ENCODE data around the gene OOSP4A.

The OOSP4A gene

DNA sequence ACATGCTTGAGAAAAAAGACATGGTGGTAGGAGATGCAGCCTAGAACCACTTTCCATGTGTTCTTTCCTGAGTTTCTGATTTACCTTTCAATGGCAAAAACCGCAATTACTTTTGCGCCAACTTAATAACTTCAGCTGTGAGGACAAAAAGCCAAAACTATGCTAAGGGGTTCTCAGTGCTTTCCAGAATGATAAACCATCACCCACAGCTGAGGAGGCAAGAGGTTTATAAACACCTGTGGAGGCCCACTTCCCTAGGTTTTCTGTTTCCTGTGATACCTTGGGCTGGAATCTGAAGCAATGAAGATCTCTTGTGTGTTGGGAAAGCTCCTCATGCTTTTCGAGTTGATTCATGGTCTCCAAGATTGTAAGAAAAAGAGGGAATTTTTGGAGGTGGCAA lies at the start of gene OOSP4A:
Gene OOSP4A, plus strand, starts transcription at position 301 of the 400 bp plus-strand sequence. Its CDS starts 0 bp downstream, at position 301.
- DNase-seq (ENCODE audit: low spot score) = no peak

GRCh38 chr11:59918480-59918879 lies 45.4 kb upstream of the OOSP4A start:
- peak; percentile 9 for DNase-seq (ENCODE audit: low spot score)

DNA sequence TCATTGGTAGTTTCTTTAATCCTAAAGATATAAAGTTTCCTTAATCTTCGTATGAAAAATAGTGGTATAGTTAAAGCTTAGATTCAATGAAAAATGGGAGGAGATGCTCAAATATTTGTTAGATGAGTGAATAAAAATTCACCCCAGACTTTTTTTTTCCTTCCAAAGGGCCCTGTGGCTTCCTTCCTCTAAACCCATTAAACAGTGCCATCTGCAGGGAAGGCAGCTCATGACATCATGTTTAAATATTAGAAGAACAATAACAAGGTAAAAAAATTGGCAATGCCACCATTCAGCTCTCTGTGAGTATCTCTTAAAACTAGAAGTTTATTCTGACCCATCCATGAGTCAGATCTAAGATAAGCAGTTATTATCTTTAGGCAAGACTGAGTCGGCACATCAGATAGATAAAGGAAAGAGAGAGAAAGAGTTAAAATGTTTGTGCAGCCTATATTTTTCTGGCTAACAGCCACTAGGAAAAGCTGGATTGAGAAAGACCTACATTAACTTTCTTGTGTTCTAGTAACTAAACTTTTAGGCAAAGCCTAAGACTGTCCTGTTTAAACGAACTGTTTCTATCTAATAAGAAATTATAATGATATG lies 44.7 kb upstream of the OOSP4A start:
- DNase-seq (ENCODE audit: low spot score) = peak; percentile 71

DNA sequence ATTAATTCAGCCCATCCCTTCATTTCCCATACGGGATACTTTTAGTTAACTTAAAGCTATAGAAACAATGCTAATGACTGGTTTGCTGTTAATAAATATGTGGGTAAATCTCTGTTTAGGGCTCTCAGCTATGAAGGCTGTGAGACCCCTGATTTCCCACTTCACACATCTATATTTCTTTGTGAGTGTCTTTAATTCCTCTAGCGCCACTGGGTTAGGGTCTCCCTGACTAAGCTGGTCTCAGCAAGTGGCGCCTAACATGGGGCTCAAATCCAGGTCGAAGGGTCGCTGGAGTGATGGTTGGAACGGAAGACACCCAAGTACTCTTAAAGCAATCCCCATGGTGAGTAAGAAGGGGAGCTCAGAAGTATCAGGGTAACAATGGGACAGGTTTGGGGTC lies 40.0 kb upstream of the OOSP4A start:
- DNase-seq (ENCODE audit: low spot score) = no peak

GRCh38 chr11:59931688-59932087 lies 32.1 kb upstream of the OOSP4A start:
- no peak for DNase-seq (ENCODE audit: low spot score)

- no peak for DNase-seq (ENCODE audit: low spot score)
Observed at GRCh38 chr11:59938132-59938531, 25.7 kb upstream of the OOSP4A start, which contains the start of gene OOSP1. TSS of gene OOSP1 (plus strand) at chr11:59938432. CDS start at chr11:59938455, 23 bp downstream.

DNA sequence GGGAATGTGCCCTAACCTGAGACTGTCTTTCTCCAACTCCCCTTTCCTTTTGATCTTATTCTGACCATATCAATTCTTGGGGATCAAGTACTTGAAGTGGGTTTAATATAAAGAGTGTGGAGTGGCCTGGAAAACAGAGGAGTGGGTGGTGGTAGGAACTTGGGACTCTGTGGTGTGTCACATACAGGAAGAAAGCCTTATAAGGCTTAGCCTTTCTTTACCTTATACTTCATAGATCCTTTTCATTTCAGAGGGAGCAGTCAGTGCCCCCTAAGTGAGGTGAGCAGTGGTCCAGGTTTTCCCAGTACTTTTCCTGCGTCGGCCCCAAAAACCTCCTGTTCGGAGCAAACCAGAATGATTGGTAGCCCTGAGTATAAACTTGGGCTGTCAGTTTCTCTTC lies 25.1 kb upstream of the OOSP4A start:
- DNase-seq (ENCODE audit: low spot score) = no peak

GRCh38 chr11:59939482-59939881 lies 24.4 kb upstream of the OOSP4A start:
- no peak for DNase-seq (ENCODE audit: low spot score)

- DNase-seq (ENCODE audit: low spot score) = no peak
Observed at GRCh38 chr11:59941091-59941490, 22.7 kb upstream of the OOSP4A start.

DNA sequence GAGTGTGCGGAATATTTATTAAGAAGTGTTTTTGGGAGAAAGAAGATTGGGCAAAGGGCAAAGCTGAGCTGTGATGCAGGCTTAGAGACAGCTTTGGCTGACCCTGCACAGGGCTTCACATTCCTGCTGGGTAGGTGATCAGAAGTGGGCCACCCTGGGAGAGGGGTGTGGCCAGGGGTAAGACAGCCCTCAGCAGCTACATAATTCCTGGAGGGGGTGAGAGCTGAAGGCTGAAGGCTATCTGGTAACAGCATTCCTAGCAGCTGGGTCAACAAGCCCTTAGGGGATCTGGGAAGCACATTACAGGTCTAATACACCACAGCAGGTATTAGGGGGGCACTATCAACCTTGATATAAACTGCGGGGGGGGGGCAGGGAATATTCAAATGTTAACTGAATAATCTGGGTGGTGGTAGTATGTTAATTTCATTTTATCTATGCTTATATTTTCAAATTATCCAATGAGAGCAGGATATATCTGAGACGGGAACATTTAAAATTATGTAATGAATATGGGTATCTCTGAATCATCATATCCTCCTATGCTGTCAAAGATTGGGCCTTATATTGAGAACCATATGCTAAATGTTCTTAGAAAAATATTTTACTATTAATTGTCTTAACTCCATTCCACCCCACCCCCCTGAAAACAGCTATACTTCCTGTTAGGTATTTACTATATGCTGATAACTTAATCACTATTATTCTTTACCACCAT lies 19.7 kb upstream of the OOSP4A start:
- no peak for DNase-seq (ENCODE audit: low spot score)

DNA sequence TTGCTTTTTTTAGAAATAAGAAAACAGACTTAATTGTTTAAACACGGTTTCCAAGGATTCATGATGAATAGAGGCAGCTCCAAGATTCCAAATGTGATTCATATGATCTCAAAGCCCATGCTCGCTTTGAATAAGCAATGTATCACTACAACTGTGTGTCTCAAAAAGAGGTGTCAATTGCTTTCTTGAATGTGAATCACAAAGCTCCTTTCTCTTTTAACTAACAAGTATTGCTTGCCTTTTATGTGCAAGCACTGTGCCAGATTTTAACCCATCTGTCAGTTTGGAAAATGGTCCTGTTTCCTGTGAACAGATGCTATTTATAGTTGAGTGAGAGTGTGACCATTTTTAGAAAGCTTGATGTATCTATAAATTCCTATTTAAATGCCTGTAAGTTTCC lies 19.1 kb upstream of the OOSP4A start:
- no peak for DNase-seq (ENCODE audit: low spot score)

GRCh38 chr11:59953463-59954218 lies 10.2 kb upstream of the OOSP4A start:
- peak; percentile 2 for DNase-seq (ENCODE audit: low spot score)

- no peak for DNase-seq (ENCODE audit: low spot score)
Observed at GRCh38 chr11:59954219-59954847, 9.5 kb upstream of the OOSP4A start.

DNA sequence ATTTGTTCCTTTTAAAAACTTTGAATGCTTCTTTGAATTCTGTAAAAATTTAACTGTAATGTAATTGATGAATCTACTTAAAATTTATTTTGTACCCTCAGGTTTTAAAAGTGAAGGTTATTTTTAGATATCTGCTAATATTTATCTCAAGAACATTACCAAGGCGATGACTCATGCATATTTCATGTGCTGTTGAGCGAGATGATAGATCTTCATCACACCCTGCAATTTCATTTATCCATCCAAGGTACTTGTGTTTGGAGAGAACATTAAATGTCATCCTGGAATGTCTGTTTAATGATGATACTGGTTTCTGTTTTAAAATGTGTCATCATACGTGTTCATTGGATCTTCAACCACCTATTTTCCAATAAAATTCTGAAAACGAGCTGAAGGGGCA lies 6.7 kb upstream of the OOSP4A start:
- DNase-seq (ENCODE audit: low spot score) = peak; percentile 86

- DNase-seq (ENCODE audit: low spot score) = no peak
Observed at GRCh38 chr11:59960502-59961381, 3.1 kb upstream of the OOSP4A start.

DNA sequence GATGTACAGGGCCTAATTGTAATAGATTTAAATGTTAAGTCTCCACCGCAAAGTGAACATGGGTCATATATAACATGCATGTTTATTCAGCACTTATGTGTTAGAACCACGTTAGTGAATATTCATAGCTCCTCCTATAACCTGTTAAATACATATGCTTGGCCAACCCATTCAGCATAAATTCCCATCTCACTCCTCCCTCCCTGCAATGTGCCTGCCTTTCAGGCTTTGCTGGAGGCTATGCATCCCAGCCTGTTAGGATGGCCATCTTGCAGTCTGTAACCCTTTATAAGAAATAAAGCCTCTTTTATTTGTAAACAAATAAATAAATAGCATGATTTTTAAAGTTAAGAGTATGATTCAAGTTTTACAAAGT lies 1.7 kb upstream of the OOSP4A start:
- DNase-seq (ENCODE audit: low spot score) = no peak

DNA sequence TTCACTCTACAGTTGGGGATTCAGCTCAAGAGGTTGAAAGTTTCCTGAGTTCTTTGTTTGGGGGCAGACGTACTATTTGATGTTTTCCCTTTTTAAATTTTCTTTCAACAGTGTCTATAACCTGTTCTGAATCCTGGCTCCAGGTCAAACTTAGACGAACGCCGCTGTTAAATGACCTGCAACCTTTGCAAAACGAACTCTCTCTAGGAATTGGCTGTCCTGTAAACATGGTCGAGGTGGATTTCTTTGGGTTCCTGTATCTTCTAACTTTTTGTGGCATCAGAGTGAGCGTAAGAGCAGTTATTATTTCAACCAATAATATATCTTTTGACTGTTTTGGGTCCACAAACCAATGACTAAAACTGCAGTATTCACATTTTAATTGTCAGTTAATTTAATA lies 1.6 kb downstream of the OOSP4A start:
- no peak for DNase-seq (ENCODE audit: low spot score)

- no peak for DNase-seq (ENCODE audit: low spot score)
Observed at GRCh38 chr11:59966201-59966600, 2.4 kb downstream of the OOSP4A start.

DNA sequence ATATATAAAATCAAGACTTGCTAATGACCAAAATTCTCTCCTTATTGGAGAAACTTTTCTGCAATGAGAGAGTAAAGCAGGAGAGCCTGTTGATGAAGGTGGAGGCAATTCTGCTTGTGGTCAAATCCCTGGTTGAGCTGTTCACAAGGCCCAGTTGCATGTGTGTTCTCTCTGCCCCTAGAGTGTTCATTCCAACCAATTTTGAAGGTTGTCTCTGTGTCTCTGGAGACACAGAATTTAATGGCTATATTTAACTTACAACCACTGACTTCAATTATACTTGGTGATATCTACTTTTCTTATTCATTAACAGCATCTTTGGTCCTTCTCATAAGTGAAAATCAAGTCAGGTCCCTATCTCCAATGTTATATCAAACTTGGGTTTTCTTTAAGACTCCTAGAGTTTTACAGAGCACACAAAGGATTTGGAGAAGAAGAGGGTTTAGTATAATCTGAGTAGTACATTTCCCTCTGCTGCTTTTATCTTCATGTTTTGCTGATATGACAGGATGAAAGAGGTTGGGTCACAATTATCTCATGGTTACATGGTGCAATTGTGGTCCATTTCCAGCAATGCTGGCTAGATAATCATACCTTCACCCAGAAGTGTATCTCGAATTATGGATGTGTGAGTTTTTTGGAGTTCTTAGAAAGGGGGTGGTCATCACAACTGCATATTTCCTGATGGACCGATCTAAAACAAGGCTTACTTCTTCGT lies 4.0 kb downstream of the OOSP4A start:
- no peak for DNase-seq (ENCODE audit: low spot score)

DNA sequence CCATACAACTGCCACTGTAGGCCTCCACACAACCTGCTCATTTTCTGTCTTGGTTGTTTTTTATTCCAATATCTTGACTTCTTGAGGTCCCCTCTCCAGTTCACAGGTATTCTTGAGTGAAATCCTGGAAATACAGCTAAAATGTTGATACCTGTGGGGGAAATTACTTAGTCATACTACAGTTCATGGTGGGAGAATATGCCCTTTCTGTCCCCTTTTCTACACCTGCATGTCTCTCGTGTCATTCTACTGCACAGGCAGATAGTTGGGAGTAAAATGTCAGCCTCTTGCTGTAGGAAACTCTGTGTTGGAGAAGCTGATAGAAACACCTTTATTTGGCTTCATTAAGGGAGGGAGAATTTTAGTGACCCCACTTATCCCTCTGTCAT lies 4.6 kb downstream of the OOSP4A start:
- DNase-seq (ENCODE audit: low spot score) = no peak

- DNase-seq (ENCODE audit: low spot score) = no peak
Observed at GRCh38 chr11:59973097-59973496, 9.3 kb downstream of the OOSP4A start.
